Adipose tissue (tissue), 3 donors: ENCODE data around the gene GJA9. TPM values are rescaled to one million over a fixed set of nuclear protein-coding genes. Genes with fewer than 3 reads are reported as not detected.
"Not testable (repeated sequence)": the region's sequence is repeated elsewhere in the genome, so short reads cannot be mapped to it uniquely, and the experiment has no call there.

Source experiments
- H3K27ac ChIP-seq: one replicate; pipeline ENCODE4 v1.5.1; 2013; ENCODE audit warnings: low read depth, low read length
- WGBS, 3 donors: extraction: QIAGEN DNeasy Blood & Tissue Kit; methylation state at CpG; one replicate each; pipeline ENCODE4 v1.1.7; 2013; 5-methylcytosine and 5-hydroxymethylcytosine counted together
- polyA plus RNA-seq, 3 donors: library from polyadenylated mRNA; stranded (reverse); fragments of 200-250 nt; gene quantifications; one replicate each; pipeline ENCODE4 v1.2.3, GENCODE V29; 2013
- donor health status: healthy with polysubstance abuse.
- donor health status: Bipolar disorder and iron deficiency.
- donor health status: healthy.

GJA9 gene
- under 1 TPM in 1 of 3 donors, not detected in 2; 0.04 TPM for polyA plus RNA-seq

GRCh38 chr1:38881487-38881886 is at the start of gene GJA9:
GJA9 (minus strand) TSS chr1:38881587; CDS start chr1:38876098, 5,489 bp downstream.
- H3K27ac ChIP-seq, result no peak within 1 kb of the TSS

GRCh38 chr1:38929476-38929875 is 48.1 kb upstream of the GJA9 start:
- no peak overlapping the region for H3K27ac ChIP-seq
- 73 to 78% (median 77%) methylated on average over 6 of the region's 6 CpGs for WGBS, 3 donors

- no peak overlapping the region for H3K27ac ChIP-seq
- 72 to 90% (median 83%) methylated on average over 8 of the region's 8 CpGs for WGBS, 3 donors
Measured at GRCh38 chr1:38929054-38929453, 47.7 kb upstream of the GJA9 start.

GRCh38 chr1:38926091-38926490 is 44.7 kb upstream of the GJA9 start:
- H3K27ac ChIP-seq, result no peak overlapping the region
- WGBS, 3 donors, result 85 to 95% (median 92%) methylated on average over 3 of the region's 3 CpGs

- WGBS, 3 donors, result 84 to 94% (median 87%) methylated on average over 2 of the region's 2 CpGs
- H3K27ac ChIP-seq, result no peak overlapping the region
Measured at GRCh38 chr1:38925391-38925790, 44.0 kb upstream of the GJA9 start.

GRCh38 chr1:38923607-38924006 is 42.2 kb upstream of the GJA9 start:
- H3K27ac ChIP-seq, result no peak overlapping the region
- WGBS, 3 donors, result 79 to 81% (median 80%) methylated on average over 3 of the region's 3 CpGs

- H3K27ac ChIP-seq, result no peak overlapping the region
- WGBS, 3 donors, result 45 to 78% (median 66%) methylated on average over 3 of the region's 3 CpGs
Measured at GRCh38 chr1:38919130-38919529, 37.7 kb upstream of the GJA9 start.

- WGBS, 3 donors, result 65 to 73% (median 66%) methylated on average over 5 of the region's 5 CpGs
- no peak overlapping the region for H3K27ac ChIP-seq
Measured at GRCh38 chr1:38918568-38918967, 37.2 kb upstream of the GJA9 start.

GRCh38 chr1:38917772-38918171 is 36.4 kb upstream of the GJA9 start:
- H3K27ac ChIP-seq, result no peak overlapping the region
- WGBS, 3 donors, result 67 to 95% (median 91%) methylated on average over 1 of the region's 1 CpG

GRCh38 chr1:38917337-38917736 is 36.0 kb upstream of the GJA9 start:
- WGBS, 3 donors, result 84 to 95% (median 87%) methylated on average over 3 of the region's 3 CpGs
- no peak overlapping the region for H3K27ac ChIP-seq

- H3K27ac ChIP-seq, result no peak overlapping the region
- WGBS, 3 donors, result 56 to 64% (median 56%) methylated on average over 3 of the region's 3 CpGs
Measured at GRCh38 chr1:38915352-38915948, 34.1 kb upstream of the GJA9 start.

GRCh38 chr1:38914908-38915307 is 33.5 kb upstream of the GJA9 start:
- H3K27ac ChIP-seq, result not testable (repeated sequence)
- 95 to 98% (median 97%) methylated on average over 8 of the region's 8 CpGs for WGBS, 3 donors

GRCh38 chr1:38908821-38909220 is 27.4 kb upstream of the GJA9 start:
- 81 to 89% (median 83%) methylated on average over 13 of the region's 13 CpGs for WGBS, 3 donors

GRCh38 chr1:38905985-38906384 is 24.6 kb upstream of the GJA9 start:
- WGBS, 3 donors, result 65 to 97% (median 97%) methylated on average over 2 of the region's 2 CpGs
- no peak overlapping the region for H3K27ac ChIP-seq

More at GRCh38 chr1:38908821-38909220, 27.4 kb upstream of the GJA9 start:
- H3K27ac ChIP-seq, result no peak overlapping the region

- H3K27ac ChIP-seq, result no peak overlapping the region
- WGBS, 3 donors, result 47 to 90% (median 79%) methylated on average over 4 of the region's 4 CpGs
Measured at GRCh38 chr1:38899560-38899959, 18.2 kb upstream of the GJA9 start.

- H3K27ac ChIP-seq, result no peak overlapping the region
Measured at GRCh38 chr1:38898653-38899230, 17.4 kb upstream of the GJA9 start.

- H3K27ac ChIP-seq, result no peak overlapping the region
- WGBS, 3 donors, result 89 to 94% (median 93%) methylated on average over 2 of the region's 2 CpGs
Measured at GRCh38 chr1:38896169-38896568, 14.8 kb upstream of the GJA9 start.

- WGBS, 3 donors, result 64 to 82% (median 78%) methylated on average over 1 of the region's 1 CpG
- no peak overlapping the region for H3K27ac ChIP-seq
Measured at GRCh38 chr1:38892976-38893375, 11.6 kb upstream of the GJA9 start.

GRCh38 chr1:38891753-38892152 is 10.4 kb upstream of the GJA9 start:
- H3K27ac ChIP-seq, result no peak overlapping the region
- WGBS, 3 donors, result 76 to 91% (median 89%) methylated on average over 1 of the region's 1 CpG

GRCh38 chr1:38889589-38889988 is 8.2 kb upstream of the GJA9 start:
- 56 to 72% (median 68%) methylated on average over 5 of the region's 5 CpGs for WGBS, 3 donors

More at GRCh38 chr1:38889589-38889988, 8.2 kb upstream of the GJA9 start:
- H3K27ac ChIP-seq, result no peak overlapping the region
